ENCODE measurements around the gene RRP1B. TPM values are rescaled to one million over a fixed set of nuclear protein-coding genes. Genes with fewer than 3 reads are reported as not detected.
"Not testable (repeated sequence)": the region's sequence is repeated elsewhere in the genome, so short reads cannot be mapped to it uniquely, and the experiment has no call there.

RRP1B gene
- total RNA-seq, 1 donor from 2014 or later = 70.4 TPM

- no peaks in the 10 kb centered on the region for H3K4me1 Mint-ChIP-seq
- no peak for DNase-seq (ENCODE audit: low read depth, low spot score)
- H3K27me3 Mint-ChIP-seq (ENCODE audit: low read depth) = no peaks in the 10 kb centered on the region
- H3K9me3 Mint-ChIP-seq = no peaks in the 10 kb centered on the region
- TF ChIP-seq, protein P1, sequence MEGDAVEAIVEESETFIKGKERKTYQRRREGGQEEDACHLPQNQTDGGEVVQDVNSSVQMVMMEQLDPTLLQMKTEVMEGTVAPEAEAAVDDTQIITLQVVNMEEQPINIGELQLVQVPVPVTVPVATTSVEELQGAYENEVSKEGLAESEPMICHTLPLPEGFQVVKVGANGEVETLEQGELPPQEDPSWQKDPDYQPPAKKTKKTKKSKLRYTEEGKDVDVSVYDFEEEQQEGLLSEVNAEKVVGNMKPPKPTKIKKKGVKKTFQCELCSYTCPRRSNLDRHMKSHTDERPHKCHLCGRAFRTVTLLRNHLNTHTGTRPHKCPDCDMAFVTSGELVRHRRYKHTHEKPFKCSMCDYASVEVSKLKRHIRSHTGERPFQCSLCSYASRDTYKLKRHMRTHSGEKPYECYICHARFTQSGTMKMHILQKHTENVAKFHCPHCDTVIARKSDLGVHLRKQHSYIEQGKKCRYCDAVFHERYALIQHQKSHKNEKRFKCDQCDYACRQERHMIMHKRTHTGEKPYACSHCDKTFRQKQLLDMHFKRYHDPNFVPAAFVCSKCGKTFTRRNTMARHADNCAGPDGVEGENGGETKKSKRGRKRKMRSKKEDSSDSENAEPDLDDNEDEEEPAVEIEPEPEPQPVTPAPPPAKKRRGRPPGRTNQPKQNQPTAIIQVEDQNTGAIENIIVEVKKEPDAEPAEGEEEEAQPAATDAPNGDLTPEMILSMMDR (conservative IDR thresholded peaks at IDR 0.05) = no peak
- H3K36me3 Mint-ChIP-seq (ENCODE audit: low read depth) = peaks cover 30% of the 10 kb centered on the region
- H3K27ac Mint-ChIP-seq (ENCODE audit: unreplicated experiment) = no peak overlapping the region
- no peak overlapping the region for H3K4me3 Mint-ChIP-seq
Observed at GRCh38 chr21:43676391-43676790, 17.0 kb downstream of the RRP1B start.

- Mint-ChIP-seq H3K4me1 (no peaks in the 10 kb centered on the region), H3K27ac (ENCODE audit: unreplicated experiment) (no peak overlapping the region), H3K36me3 (ENCODE audit: low read depth) (peaks cover 27% of the 10 kb centered on the region), H3K27me3 (ENCODE audit: low read depth) (no peaks in the 10 kb centered on the region), H3K4me3 (no peak overlapping the region), H3K9me3 (no peaks in the 10 kb centered on the region)
- DNase-seq (ENCODE audit: low read depth, low spot score) = no peak
- TF ChIP-seq, protein P1 (conservative IDR thresholded peaks at IDR 0.05) = no peak
Observed at GRCh38 chr21:43679951-43680350, 20.6 kb downstream of the RRP1B start.

- not testable (repeated sequence) for H3K27me3 Mint-ChIP-seq (ENCODE audit: low read depth); H3K9me3 Mint-ChIP-seq; H3K27ac Mint-ChIP-seq (ENCODE audit: unreplicated experiment); H3K4me3 Mint-ChIP-seq; DNase-seq (ENCODE audit: low read depth, low spot score); H3K4me1 Mint-ChIP-seq
- H3K36me3 Mint-ChIP-seq (ENCODE audit: low read depth) = peaks cover 27% of the 10 kb centered on the region
Observed at GRCh38 chr21:43680421-43680820, 21.1 kb downstream of the RRP1B start.

DNA sequence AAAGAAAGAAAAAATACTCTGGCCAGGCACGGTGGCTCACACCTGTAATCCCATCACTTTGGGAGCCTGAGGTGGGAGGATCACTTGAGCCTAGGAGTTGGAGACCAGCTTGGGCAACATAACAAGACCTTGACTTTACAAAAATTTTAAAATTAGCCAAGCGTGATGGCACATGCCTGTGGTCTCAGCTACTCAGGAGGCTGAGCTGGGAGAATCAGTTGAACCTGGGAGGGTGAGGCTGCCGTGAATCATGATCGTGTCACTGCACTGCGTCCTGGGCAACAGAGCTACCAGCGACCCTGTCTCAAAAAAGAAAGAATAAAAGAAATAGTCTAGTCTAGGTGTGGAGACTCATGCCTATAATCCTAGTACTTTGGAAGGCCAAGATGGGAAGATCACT, 22.3 kb downstream of the RRP1B start:
- Mint-ChIP-seq H3K27me3 (ENCODE audit: low read depth) (no peaks in the 10 kb centered on the region), H3K4me3 (no peak overlapping the region), H3K27ac (ENCODE audit: unreplicated experiment) (no peak overlapping the region), H3K9me3 (no peaks in the 10 kb centered on the region), H3K4me1 (no peaks in the 10 kb centered on the region), H3K36me3 (ENCODE audit: low read depth) (peaks cover 27% of the 10 kb centered on the region)
- DNase-seq (ENCODE audit: low read depth, low spot score) = no peak
- TF ChIP-seq, protein P1 (conservative IDR thresholded peaks at IDR 0.05) = no peak

DNA sequence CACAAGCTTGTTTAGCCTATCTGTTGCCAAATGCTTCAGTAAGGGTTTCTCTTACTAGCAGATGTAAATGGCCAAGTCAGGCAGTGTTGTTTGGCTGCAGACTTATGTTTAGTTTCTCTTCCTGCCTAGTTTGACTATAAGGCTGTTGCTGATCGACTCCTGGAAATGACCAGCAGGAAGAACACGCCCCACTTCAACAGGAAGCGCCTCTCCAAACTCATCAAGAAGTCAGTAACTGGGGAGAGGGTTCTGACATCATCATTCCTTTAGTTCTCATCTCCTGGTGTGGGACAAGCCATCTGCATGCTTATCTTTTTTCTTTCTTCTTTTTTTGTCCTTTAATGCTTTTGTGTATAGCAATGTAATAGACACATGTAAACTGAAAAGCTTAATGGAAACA, 25.1 kb downstream of the RRP1B start:
- DNase-seq (ENCODE audit: low read depth, low spot score) = no peak
- H3K4me3 Mint-ChIP-seq = no peak overlapping the region
- no peaks in the 10 kb centered on the region for H3K9me3 Mint-ChIP-seq
- H3K4me1 Mint-ChIP-seq = no peaks in the 10 kb centered on the region
- TF ChIP-seq, protein P1 (conservative IDR thresholded peaks at IDR 0.05) = no peak
- H3K27me3 Mint-ChIP-seq (ENCODE audit: low read depth) = no peaks in the 10 kb centered on the region
- peaks cover 13% of the 10 kb centered on the region for H3K36me3 Mint-ChIP-seq (ENCODE audit: low read depth)
- no peak overlapping the region for H3K27ac Mint-ChIP-seq (ENCODE audit: unreplicated experiment)

GRCh38 chr21:43686811-43687565, 27.6 kb downstream of the RRP1B start:
- Mint-ChIP-seq H3K27ac (ENCODE audit: unreplicated experiment) (no peak overlapping the region), H3K4me1 (no peaks in the 10 kb centered on the region), H3K27me3 (ENCODE audit: low read depth) (no peaks in the 10 kb centered on the region), H3K36me3 (ENCODE audit: low read depth) (peaks cover 12% of the 10 kb centered on the region), H3K4me3 (no peak overlapping the region), H3K9me3 (no peaks in the 10 kb centered on the region)
- TF ChIP-seq, protein P1 (conservative IDR thresholded peaks at IDR 0.05) = no peak
- no peak for DNase-seq (ENCODE audit: low read depth, low spot score)
